Parathyroid adenoma (tissue), 2 donors: ENCODE measurements around the gene APBA1.

Experiments used
- H2AFZ ChIP-seq: fragments of 300-600 bp; sonication (generic); one replicate; pipeline ENCODE4 v1.7.0; 2017; ENCODE audit warnings: antibody characterized with exemption, mild to moderate bottlenecking
- H3K27ac ChIP-seq: fragments of 300-600 bp; sonication (generic); one replicate; pipeline ENCODE4 v1.7.0; 2017
- H3K27me3 ChIP-seq: fragments of 300-600 bp; sonication (generic); one replicate; pipeline ENCODE4 v1.7.0; 2017; ENCODE audit warnings: low read length; ENCODE audit not compliant: control insufficient read depth, insufficient read depth
- H3K36me3 ChIP-seq: fragments of 300-600 bp; sonication (generic); one replicate; pipeline ENCODE4 v1.7.0; 2017; ENCODE audit warnings: low read length; ENCODE audit not compliant: control insufficient read depth, insufficient read depth
- H3K4me1 ChIP-seq: fragments of 300-600 bp; sonication (generic); one replicate; pipeline ENCODE4 v1.7.0; 2017; ENCODE audit warnings: control low read depth
- H3K4me2 ChIP-seq: fragments of 300-600 bp; sonication (generic); one replicate; pipeline ENCODE4 v1.7.0; 2017; ENCODE audit warnings: low read length
- H3K4me3 ChIP-seq: fragments of 300-600 bp; sonication (generic); one replicate; pipeline ENCODE4 v1.7.0; 2017; ENCODE audit warnings: low read depth, low read length
- H3K79me2 ChIP-seq: fragments of 300-600 bp; sonication (generic); one replicate; pipeline ENCODE4 v1.7.0; 2017; ENCODE audit warnings: control low read depth
- H3K9ac ChIP-seq: fragments of 300-600 bp; sonication (generic); one replicate; pipeline ENCODE4 v1.7.0; 2017; ENCODE audit warnings: mild to moderate bottlenecking
- H3K9me3 ChIP-seq: fragments of 300-600 bp; sonication (generic); one replicate; pipeline ENCODE4 v1.7.0; 2017; ENCODE audit warnings: low read length; ENCODE audit not compliant: control insufficient read depth
- CTCF ChIP-seq: fragments of 300-600 bp; sonication (generic); IDR thresholded peaks from one replicate; pipeline ENCODE4 v1.7.0; 2017; ENCODE audit warnings: antibody characterized with exemption, mild to moderate bottlenecking
- donor health status: primary hyperparathyroidism.

The APBA1 gene

GRCh38 chr9:69593756-69594155 is 78.4 kb downstream of the APBA1 start:
- H3K27me3 ChIP-seq, result no peaks in the 10 kb centered on the region
- no peaks in the 10 kb centered on the region for H3K9me3 ChIP-seq
- no peak overlapping the region for H3K4me2 ChIP-seq
- no peaks in the 10 kb centered on the region for H3K36me3 ChIP-seq
- H3K27ac ChIP-seq, result no peak overlapping the region
- no peaks in the 10 kb centered on the region for H3K4me1 ChIP-seq
- no peak overlapping the region for H3K9ac ChIP-seq
- no peak overlapping the region for H2AFZ ChIP-seq
- TF ChIP-seq CTCF, result no peak
- no peak overlapping the region for H3K4me3 ChIP-seq
- H3K79me2 ChIP-seq, result no peaks in the 10 kb centered on the region

GRCh38 chr9:69593301-69593700 is 78.9 kb downstream of the APBA1 start:
- H3K9me3 ChIP-seq, result no peaks in the 10 kb centered on the region
- H3K4me3 ChIP-seq, result no peak overlapping the region
- H3K4me2 ChIP-seq, result no peak overlapping the region
- no peak overlapping the region for H2AFZ ChIP-seq
- no peak for TF ChIP-seq CTCF
- H3K79me2 ChIP-seq, result no peaks in the 10 kb centered on the region
- no peak overlapping the region for H3K27ac ChIP-seq
- no peaks in the 10 kb centered on the region for H3K4me1 ChIP-seq
- H3K27me3 ChIP-seq, result no peaks in the 10 kb centered on the region
- no peak overlapping the region for H3K9ac ChIP-seq
- H3K36me3 ChIP-seq, result no peaks in the 10 kb centered on the region

GRCh38 chr9:69590266-69590665 is 81.9 kb downstream of the APBA1 start:
- H3K27ac ChIP-seq, result no peak overlapping the region
- no peaks in the 10 kb centered on the region for H3K36me3 ChIP-seq
- H2AFZ ChIP-seq, result no peak overlapping the region
- no peaks in the 10 kb centered on the region for H3K9me3 ChIP-seq
- no peak for TF ChIP-seq CTCF
- H3K4me3 ChIP-seq, result no peak overlapping the region
- no peak overlapping the region for H3K4me2 ChIP-seq
- H3K27me3 ChIP-seq, result no peaks in the 10 kb centered on the region
- no peaks in the 10 kb centered on the region for H3K4me1 ChIP-seq
- no peak overlapping the region for H3K9ac ChIP-seq
- no peaks in the 10 kb centered on the region for H3K79me2 ChIP-seq

- Histone ChIP-seq H2AFZ (no peak overlapping the region), H3K27ac (no peak overlapping the region), H3K9me3 (no peaks in the 10 kb centered on the region), H3K27me3 (no peaks in the 10 kb centered on the region), H3K4me3 (no peak overlapping the region), H3K4me2 (no peak overlapping the region), H3K79me2 (no peaks in the 10 kb centered on the region), H3K9ac (no peak overlapping the region), H3K36me3 (no peaks in the 10 kb centered on the region), H3K4me1 (no peaks in the 10 kb centered on the region)
- TF ChIP-seq CTCF, result no peak
Observed at GRCh38 chr9:69589156-69589555, 83.0 kb downstream of the APBA1 start.

GRCh38 chr9:69585571-69585970 is 86.6 kb downstream of the APBA1 start:
- H3K36me3 ChIP-seq, result no peaks in the 10 kb centered on the region
- no peaks in the 10 kb centered on the region for H3K27me3 ChIP-seq
- H3K9ac ChIP-seq, result no peak overlapping the region
- no peak overlapping the region for H3K27ac ChIP-seq
- peaks cover 14% of the 10 kb centered on the region for H3K4me1 ChIP-seq
- no peak overlapping the region for H3K4me3 ChIP-seq
- H3K79me2 ChIP-seq, result no peaks in the 10 kb centered on the region
- TF ChIP-seq CTCF, result no peak
- no peak overlapping the region for H3K4me2 ChIP-seq
- H3K9me3 ChIP-seq, result no peaks in the 10 kb centered on the region
- no peak overlapping the region for H2AFZ ChIP-seq
